ENCODE results near the gene PCDH9.

DNA sequence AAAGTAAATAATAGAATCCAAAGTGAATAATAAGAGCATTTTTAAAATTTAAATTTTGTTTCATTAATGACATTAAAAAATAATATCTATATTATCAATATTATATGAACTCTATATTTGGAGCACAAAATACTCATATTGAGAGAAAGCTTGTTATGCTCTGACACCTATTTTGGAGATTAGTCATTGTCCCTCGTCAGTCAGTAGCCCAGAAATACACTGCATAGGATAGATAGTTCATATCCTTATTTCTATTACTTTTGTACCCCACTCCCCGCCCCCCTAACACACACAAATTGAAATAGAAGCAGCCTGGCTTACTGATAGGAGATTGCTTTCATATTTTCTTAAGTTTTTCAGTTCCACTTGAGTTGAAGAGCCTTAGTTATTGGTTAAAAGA, 652.8 kb downstream of the PCDH9 start:
- TF ChIP-seq ZNF274 (IDR thresholded peaks at IDR 0.05; ENCODE audit: low read depth, low read length) (no peak), SUZ12 (IDR thresholded peaks at IDR 0.05; ENCODE audit: extremely low read depth, insufficient read depth, insufficient read length) (no peak)

Measured in NT2/D1 (cell line).